Amygdala (tissue), 56 donors: Measurements from ENCODE around the gene GIT1.

Experiments
- DNase-seq, 56 donors: peaks; one replicate each; lab custom pipeline; 2025; lab: John Stamatoyannopoulos, UW

GIT1 gene

DNA sequence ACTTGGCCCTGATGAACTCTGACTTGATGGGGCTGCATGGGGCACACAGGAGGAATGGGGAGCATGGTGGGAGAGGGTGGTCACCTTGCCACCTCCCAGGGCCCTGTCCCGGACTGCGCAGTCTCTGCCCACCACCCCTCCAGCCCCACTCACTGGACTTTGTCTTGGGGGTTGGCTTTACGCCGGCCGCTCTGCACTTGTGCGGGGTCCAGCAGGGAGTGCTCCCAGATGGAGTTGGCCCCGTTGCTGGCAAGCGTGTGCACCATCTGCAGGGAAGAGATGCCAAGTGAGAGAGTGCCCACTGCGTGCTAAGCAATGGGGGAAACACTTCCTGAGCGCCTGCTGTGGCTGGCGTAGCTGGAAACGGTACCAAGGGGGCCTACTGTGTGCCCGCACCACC is 6.7 kb downstream of the GIT1 start:
- DNase-seq: peak in 48 of 56 donors; percentile 32 to 90 (median 70)

DNA sequence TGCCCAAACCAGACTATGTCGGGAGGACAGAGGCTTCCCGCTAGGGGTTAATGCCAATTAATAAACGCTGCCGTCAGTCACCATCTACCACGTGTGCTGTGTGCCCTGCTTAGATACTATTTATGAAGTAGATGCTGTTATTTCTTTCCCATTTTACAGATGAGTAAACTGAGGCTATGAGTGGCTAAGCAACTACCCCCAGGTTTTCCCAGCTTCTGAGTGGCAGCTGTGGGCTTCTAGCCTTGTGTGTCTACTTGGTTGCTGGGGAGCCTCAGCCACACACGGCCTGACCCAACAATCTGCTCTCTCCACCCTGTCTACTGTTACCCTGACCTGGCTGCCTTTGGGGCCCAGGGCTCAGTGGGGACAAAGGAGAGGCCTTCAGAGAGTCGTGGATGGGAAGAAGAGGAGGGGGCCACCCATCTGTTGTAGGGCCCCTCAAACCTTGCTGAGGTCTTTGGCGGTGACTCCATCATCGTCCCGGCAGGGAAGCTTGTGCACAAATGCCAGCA is 7.1 kb downstream of the GIT1 start:
- DNase-seq: no peak

DNA sequence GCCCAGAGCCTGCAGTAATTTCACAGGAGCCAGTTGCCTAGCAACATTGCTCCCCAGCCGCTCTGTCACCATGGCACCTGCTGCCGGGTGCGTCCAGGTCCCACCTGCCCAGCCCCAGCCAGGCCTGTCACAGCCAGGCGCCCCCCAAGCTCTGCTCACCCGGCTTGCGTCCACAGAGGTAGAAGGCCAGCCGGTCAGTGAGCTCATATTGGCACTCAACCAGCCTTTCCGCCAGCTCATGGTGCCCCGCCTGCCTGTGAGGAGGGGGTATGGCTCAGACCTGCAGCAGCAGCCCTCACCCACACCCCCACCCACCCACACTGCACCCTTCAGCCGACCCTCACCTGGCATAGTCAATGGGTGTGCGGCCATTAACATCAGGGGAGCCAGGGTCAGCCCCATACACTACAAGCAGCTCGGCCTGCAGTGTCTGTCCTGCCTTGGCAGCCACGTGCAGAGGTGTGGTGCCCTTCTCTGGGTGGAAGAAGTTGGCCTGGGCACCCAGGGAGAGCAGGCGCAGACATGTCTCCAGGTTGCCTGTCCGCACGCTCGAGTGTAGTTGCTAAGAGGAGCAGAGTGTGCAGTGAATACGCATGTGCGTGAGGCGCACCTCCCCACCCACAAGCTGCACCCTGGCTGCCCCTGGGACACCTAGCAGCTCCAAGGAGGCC is 7.7 kb downstream of the GIT1 start:
- peak in 9 of 56 donors; percentile 26 to 48 (median 37) for DNase-seq

DNA sequence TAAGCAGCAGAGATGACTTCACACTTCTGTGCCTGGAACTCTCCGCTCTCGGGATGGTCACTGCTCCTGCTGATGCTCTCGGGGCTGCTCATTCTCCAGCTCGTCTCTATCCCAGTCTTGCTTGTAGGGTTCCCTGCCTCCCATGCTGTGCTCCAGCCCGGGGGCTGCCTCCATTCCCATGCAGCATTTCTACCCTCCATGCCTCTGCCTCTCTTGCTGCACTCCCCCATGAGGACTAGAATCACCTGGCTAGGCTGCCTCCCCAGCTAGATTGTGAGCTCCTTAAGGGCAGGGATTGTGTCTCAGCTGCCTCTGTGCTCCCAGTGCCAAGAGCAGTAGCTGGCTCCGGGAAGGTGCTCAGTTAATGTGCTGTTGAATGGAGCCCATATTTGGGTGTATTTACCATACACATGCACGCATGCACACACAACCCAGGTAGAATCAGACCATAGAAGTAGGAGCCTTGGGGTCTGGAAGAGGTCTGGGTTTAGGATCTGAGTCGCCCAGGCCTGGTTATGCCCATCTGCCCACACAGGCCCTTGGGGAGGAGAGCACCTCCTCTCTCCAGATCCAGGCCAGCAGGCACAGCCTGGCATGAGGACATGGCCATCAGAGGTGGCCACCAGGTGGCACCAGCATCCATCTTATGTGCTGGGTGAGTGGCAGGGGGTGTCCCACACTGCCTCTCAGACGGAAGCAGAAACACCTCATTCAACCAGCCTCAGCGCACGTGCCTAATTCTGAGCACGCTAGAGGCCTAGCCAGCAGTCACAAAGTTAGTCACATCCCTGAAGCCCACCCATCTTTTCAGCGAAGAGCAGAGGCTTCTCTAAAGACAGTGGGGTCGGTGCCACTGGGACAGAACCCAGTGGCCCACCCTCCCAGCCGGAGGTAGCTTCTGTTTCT is 9.3 kb downstream of the GIT1 start:
- peak in 55 of 56 donors; percentile 48 to 95 (median 80) for DNase-seq

DNA sequence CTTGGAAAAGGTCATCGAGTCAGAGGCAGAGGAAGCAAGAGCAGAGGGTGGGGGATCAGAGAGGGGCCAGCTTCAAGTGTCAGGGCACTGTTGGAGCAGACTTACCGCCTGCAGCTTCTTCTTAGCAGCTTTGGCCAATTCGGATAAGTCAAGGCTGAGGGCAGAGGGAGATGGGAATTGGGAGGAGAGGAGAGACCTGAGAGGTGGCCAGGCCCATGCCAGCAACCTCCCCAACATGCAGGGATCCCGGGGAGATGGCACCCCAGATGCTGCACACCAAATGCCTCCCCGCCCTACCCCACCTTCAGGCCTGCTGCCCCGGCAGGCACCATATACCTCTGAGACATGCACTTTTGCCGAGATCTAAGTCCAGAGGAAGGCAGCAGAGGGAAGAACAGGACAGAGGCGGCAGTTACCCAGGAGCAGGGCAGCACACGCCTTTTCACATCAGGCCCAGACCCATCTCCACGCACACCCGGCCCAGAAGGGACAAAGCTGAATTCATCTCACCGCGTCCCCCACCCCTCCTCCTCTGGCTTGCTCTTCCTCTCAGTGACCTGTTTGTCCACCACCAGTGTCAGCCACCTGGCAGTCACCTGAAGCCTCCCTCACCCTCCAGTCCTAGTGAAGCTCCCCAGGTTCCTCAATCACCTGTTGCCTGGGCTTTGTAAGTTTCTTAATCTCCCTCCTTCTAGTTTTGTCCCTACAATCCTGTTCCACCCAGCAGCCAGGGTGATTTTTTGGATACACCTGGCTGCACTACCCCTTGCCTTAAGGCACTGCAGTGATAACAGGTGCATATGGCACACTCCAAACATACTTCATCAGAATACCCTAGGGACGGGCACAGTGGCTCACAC is 10.6 kb downstream of the GIT1 start:
- DNase-seq: no peak

DNA sequence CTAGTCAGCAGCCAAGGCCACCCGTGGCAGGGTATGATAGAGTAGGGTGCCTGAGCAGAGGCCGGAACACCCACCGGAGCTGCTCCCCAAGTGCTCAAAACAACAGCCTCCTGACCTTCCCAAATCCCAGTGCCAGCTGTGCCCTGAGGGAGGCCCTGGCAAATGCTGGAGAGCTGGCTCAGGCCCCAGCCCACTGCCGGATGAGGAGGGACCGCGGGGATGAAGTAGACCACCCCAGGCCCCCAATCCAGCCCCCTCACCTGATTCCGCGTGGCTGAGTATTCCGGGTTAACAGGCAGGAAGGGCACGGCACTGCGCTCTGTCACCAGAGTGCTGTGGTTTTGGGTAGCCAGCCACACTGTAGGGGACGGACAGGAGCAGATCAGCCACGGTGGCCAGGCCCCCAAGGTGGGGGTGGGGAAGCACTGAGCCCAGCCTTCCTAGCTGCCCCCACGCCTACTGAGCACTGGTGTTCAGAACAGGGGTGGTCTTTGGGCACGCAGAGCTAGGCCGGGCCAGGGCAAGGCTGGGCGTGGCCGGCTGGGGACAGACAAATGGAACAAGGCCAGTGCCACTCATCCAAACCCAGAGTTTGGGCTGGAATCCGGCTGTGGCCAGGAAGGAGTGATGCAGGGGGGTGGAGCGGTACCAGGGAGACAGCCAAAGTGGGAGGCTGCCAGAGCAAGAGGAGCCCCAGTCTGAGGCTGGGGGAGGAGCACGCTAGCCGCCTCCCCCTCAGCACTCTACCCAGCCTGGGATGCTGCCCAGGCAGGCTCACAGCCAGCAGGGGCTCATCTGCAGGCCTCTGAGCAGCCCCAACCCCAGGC is 11.8 kb downstream of the GIT1 start:
- peak in 46 of 56 donors; percentile 29 to 89 (median 68) for DNase-seq

DNA sequence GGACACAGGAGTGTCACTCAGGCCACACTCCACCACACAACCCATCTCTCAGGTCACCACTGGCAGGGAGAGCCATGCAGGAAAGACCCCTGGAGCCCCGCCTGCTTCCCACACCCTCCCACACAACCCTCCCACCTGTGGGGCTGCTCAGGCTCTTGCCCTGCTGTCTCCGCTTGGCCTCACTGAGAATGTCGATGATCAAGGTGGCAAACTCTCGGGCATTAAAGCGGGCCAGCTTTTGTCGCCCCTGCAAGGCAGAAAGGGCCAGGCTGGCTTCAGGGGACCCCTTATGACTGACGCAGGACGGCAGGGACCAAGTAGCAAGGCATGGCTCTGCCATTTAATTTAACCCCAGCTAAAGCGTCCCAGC is 12.5 kb downstream of the GIT1 start:
- no peak for DNase-seq

DNA sequence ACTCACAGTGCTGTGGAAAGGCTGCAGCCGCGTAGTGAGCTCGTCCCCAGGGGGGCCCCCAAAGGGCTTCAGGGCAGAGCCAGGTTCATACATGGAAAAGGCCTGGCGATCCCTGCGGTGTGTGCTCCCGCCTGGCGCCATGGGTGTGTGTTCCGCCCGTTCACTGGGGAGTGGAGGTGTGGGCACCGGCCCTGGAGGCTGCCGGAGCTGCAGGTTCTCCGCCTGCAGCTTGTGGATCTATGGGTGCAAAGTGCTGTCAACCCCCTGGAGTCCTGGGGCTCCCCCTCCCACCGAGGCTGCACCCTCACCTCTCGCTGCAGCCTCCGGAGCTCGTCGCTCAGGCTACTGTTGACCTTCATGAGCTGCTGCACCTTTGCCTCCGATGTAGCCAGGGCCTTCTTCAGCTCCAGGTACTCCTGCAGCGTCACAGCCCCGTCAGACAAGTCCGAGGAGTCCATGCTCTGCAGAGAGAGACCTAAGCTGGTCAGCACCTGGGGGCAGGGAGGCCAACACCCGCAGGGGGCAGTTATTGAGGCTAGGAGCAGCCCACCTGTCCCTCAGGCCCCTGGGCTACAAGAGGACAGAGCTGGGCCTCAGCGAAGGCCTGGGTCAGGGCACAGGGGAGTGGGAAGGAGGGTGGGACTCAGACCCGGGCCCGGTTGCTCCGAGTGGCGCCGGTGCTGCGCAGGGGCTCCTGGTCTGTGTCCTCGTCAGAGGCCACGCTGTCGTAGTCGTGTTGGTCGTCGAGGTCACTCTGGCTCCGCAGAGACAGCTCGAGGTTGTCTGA is 13.0 kb downstream of the GIT1 start:
- no peak for DNase-seq

DNA sequence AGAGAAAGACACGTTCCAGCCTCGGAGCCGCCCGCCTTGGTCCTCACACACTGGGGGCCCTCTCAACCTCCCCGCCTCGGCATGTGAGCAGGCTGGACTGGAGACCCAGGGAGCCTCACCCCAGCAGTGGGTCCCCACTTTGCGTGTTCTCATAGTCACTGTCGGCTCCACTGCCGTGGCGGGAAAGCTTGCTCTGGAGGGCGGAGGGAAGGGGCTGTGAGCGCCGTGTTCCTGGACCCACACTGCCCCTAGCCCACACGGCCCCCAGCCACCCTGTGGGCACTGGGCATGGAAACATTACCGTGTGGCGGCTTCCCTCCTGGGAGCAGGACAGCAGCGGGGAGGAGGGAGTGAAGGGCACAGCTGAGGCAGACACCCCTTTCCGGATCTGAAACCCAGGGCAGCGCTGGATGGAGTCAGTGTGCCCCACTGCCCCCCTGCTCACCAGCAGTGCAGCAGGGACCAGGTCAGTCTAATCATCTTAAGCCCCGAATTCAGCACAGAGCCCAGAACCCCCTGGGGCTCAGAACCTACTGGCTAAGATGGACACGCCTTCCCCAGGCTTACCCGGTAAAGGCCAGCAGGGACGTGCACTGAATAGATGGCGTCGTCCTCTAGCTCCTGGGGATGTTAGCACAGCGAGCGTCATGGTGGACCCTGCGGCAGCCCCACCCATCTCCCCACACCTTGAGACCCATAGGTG is 13.8 kb downstream of the GIT1 start:
- no peak for DNase-seq

DNA sequence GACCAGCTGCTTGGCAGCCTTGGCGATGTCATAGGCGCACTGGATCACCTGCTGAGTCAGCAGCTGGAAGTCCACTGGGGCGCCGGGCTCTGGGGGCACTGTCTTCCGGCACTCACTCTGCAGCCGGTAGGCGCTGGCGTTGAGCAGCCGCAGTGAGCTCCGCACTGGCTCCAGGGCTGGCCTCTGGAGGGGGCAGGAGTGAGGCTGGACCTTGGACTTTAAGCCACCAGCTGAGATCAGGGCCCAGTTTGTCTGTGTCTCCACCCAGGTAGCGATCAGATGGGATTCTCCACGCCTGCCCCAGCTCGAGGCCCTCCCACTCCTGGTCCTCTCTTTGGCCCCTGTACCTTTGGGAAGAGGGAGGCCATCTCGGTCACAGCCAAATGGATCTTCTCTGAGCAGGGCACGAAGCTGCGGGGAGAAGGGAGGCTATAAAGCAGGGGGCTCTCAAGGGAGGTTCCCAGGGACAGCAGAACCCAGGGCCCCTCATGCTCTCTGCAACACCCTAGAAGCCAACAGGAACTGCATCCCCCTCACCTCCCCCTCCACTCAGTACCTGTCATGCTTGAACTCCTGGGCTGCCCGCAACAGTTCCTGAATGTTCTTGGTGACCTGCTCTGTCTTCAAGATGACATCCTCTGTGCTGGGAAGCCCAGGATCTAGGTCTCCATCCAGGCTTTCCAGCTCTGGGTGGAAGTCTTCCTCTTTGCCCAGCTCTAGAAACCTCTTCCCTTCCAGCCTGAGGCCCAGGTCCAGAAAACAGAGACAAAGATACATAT is 14.5 kb downstream of the GIT1 start:
- DNase-seq: no peak

DNA sequence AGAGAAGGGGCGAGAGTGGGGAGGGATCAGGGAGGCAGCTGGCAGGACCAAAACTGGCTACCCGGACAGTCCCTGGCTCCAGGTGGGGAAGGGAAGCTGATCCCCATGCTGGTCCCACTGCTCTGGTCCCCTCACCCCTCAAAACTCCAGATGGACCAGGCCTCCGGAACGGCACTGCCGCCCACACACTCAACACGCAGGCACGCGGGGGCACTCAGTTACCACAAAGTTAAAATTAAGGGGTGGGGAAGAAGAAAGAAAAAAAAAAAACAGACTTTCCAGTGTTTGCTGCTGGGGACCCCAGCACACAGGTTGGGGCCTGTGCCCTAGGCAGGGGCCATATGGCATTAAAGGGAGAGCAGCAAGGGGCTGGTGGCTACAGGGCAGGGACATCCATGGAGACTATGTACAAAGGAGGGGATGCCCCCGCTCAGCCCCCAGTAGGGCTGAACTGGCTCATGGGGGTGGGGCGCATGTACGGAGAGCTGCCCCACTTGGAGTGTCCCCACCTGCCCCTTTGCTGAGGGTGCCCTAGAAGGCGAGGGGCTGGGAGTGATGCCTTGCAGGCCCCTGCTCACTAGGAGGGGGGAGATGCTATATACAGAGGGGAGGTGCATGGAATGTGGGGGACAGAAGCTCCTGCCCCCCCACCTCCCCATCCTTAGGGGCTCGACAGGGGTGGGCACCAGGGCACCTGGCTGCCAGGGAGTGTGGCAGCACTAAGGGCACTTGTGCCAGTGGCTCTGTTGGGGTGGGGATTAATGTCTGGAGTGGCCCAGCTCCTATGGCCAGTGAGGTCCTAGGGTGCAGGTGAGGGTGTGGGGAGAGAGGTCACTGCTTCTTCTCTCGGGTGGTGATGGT is 15.3 kb downstream of the GIT1 start:
- no peak for DNase-seq

DNA sequence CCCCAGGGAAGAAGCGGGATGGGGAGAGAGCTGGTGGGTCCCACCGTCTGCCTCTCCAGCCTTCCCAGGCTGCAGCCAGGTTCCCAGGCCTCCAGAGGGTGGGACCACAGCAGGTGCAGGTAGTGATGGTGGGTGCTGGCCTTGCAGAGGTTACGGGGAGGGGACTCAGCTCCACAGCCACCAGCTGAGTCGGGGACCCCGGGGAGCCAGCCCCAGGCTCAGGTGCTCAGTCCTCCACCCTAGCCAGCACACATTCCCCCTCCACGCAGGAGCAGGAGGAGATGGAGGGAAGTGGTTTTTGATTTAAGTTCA is 15.9 kb downstream of the GIT1 start:
- DNase-seq: no peak

DNA sequence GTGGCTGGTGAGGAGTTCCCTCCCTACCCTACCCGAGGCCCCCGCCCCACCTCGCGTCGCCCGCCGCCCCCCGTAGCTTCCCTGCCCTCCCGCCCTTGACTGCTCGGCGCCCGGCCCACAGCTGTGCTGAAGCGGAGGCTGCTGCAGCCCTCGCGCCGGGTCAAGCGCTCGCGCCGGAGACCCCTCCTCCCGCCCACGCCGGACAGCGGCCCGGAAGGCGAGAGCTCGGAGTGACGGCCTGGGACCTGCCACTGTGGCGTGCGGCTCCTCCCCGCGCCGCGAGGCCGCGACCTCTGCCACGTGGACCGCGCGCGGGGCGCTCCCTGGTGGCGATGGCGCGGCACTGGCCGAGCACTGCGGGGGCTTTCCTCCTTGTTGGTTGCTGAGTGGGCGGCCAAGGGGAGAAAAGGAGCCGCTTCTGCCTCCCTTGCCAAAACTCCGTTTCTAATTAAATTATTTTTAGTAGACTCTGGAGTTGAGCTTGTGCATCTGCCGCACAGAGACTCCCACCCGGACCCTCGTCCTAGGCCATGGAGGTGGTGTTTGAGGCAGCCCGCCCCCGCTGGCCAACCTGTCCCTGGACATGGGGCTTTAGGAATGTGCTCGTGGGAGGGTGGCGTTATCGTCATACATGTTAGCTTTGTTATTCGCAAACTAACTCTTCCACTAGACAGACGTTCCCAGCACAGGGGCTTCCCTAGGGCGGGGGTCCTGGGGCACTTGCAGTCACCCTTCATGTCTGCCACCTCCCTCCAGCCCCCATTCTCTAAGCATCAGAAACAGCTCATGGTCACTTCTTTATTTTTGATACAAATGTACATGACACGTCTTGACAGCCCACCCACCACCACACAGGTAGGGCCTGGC is 16.5 kb downstream of the GIT1 start:
- DNase-seq: peak in 24 of 56 donors; percentile 20 to 74 (median 47)

DNA sequence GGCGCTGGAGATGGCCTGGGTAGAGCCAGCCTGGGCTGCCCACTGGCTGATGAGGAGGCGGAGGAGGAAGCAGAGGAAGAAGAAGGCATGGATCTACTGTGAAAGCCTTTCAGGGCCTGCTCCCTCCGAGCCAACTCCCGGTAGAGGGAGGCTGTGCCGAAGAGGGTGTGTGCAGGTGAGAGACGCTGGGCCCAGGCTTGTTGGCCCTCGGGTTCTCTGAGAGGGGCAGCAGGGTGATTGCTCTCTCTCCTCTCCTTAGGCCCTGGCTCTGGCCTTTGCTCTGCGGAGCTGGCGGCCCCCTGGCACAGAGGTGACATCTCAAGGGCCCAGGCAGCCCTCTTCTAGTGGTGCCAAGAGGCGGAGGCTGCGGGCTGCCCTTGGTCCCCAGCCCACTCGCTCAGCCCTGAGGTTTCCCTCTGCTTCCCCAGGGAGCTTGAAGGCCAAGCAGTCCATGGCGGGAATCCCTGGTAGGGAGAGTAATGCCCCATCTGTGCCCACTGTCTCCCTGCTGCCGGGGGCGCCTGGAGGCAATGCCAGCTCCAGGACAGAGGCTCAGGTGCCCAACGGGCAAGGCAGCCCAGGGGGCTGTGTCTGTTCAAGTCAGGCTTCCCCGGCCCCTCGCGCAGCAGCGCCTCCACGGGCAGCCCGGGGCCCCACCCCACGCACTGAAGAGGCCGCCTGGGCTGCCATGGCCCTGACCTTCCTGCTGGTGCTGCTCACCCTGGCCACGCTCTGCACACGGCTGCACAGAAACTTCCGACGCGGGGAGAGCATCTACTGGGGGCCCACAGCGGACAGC is 17.4 kb downstream of the GIT1 start:
- DNase-seq: no peak

DNA sequence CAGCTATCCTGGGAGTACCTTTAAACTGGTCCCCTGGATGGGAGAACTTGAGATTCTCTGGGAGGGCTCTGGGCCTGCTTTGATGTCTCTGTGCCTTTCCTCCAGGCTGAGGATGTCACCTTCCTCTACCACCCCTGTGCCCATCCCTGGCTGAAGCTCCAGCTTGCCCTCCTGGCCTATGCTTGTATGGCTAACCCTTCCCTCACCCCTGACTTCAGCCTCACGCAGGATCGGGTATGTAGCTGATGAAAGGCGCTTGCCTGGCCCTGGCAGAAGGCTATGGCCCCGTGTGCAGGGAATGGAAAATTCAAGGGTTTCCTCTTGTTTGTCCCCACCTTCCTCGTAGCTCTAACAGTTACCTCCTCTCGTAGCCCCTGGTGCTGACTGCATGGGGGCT is 18.0 kb downstream of the GIT1 start:
- DNase-seq: no peak
